HCT116 (cell line): ENCODE results near the gene CARD6. TPM values are rescaled to one million over a fixed set of nuclear protein-coding genes. Genes with fewer than 3 reads are reported as not detected.

Experiments
- ATAC-seq: fragments of 200-7000 bp; cut with Tn5 transposase; 2 replicates; pipeline ENCODE4 v1.9.1; 2020; ENCODE audit warnings: mild to moderate bottlenecking, moderate library complexity
- BruUV-seq: library from RNA; stranded (reverse); fragments of 400-500 nt; replicated peaks from 2 replicates; lab custom pipeline; 2021; lab: Mats Ljungman, UMichigan
- CTCF ChIA-PET: fragments of 300-600 bp; sonication (Branson Sonifier 250); formaldehyde crosslinking; loops from one replicate; lab custom pipeline; 2021; ENCODE audit warnings: antibody characterized with exemption; lab: Charles Lee
- POLR2A ChIA-PET: fragments of 300-600, 350-600 bp; sonication (Branson Sonifier 250); formaldehyde crosslinking; loops from one replicate; lab custom pipeline; 2021; ENCODE audit warnings: antibody characterized with exemption; lab: Charles Lee
- RAD21 ChIA-PET, 2 experiments: fragments of 300-600 bp; sonication (Branson Sonifier 250); formaldehyde crosslinking; loops; one replicate each; lab custom pipeline; 2023; ENCODE audit warnings: low total read pairs in 2 of 2; ENCODE audit not compliant: uncharacterized antibody in 2 of 2, unreplicated experiment in 2 of 2, low non-redundant PET in 1 of 2; lab: Charles Lee
- DNase-seq: peaks from one replicate; pipeline ENCODE4 v3.0.0-alpha.2; 2010; ENCODE audit warnings: low read depth, low spot score
- H2AFZ ChIP-seq: fragments of 200-600 bp; shearing (Covaris generic), sonication (generic); 2 replicates; pipeline ENCODE4 v1.6.1; 2017; ENCODE audit warnings: low read depth, mixed run types, mixed read lengths, antibody characterized with exemption, low read length; ENCODE audit not compliant: poor library complexity, severe bottlenecking
- H3K27ac ChIP-seq: 2 replicates; pipeline ENCODE4 v1.5.1; 2012; ENCODE audit warnings: low read depth, low read length
- H3K27me3 ChIP-seq: fragments of 200-600 bp; sonication (generic); 2 replicates; pipeline ENCODE4 v1.6.1; 2016; ENCODE audit warnings: mixed run types, low read length, mixed read lengths; ENCODE audit not compliant: insufficient read depth
- H3K36me3 ChIP-seq, 2 experiments: fragments of 200-500 bp in 1 of 2; fragments of 200-600 bp in 1 of 2; sonication (Bioruptor generic) in 1 of 2; sonication (generic) in 1 of 2; 2 replicates each; pipeline versions ENCODE4 v1.5.1 to v1.6.1; 2014 to 2016; ENCODE audit warnings: low read length in 2 of 2, inconsistent platforms in 1 of 2, mixed read lengths in 1 of 2, mixed run types in 1 of 2; ENCODE audit not compliant: insufficient read depth in 2 of 2, control insufficient read depth in 1 of 2
- H3K4me1 ChIP-seq, 2 experiments: fragments of 200-600 bp in 1 of 2; sonication (generic) in 1 of 2; 2 replicates each; pipeline versions ENCODE4 v1.5.1 to v1.6.1; 2012 to 2017; ENCODE audit warnings: low read length in 2 of 2, inconsistent platforms in 1 of 2, mild to moderate bottlenecking in 1 of 2, mixed read lengths in 1 of 2, mixed run types in 1 of 2, moderate library complexity in 1 of 2; ENCODE audit not compliant: insufficient read depth in 2 of 2, control insufficient read depth in 1 of 2
- H3K4me2 ChIP-seq: fragments of 200-600 bp; sonication (generic); 2 replicates; pipeline ENCODE4 v1.6.1; 2017; ENCODE audit warnings: mixed run types, low read length, mixed read lengths
- H3K4me3 ChIP-seq, 2 experiments: fragments of 200-600 bp in 1 of 2; sonication (generic) in 1 of 2; replicated peaks in 1 of 2; 2 replicates each; pipeline ENCODE4 v1.5.1; 2011 to 2016; ENCODE audit warnings: low read length in 2 of 2, control low read depth in 1 of 2, low read depth in 1 of 2, mild to moderate bottlenecking in 1 of 2, mixed read lengths in 1 of 2, mixed run types in 1 of 2
- H3K79me2 ChIP-seq: fragments of 200-600 bp; sonication (generic); 2 replicates; pipeline ENCODE4 v1.6.1; 2017; ENCODE audit warnings: mild to moderate bottlenecking, mixed run types, low read length, moderate library complexity, mixed read lengths; ENCODE audit not compliant: insufficient read depth
- H3K9ac ChIP-seq: fragments of 200-600 bp; sonication (generic); 2 replicates; pipeline ENCODE4 v1.6.1; 2016; ENCODE audit warnings: low read length, mixed read lengths
- H3K9me2 ChIP-seq: fragments of 200-600 bp; sonication (generic), shearing (Covaris generic); 2 replicates; pipeline ENCODE4 v1.6.1; 2017; ENCODE audit warnings: mixed run types, mild to moderate bottlenecking, moderate library complexity; ENCODE audit not compliant: insufficient read depth
- H3K9me3 ChIP-seq, 2 experiments: fragments of 200-500 bp in 1 of 2; fragments of 200-600 bp in 1 of 2; sonication (Bioruptor generic) in 1 of 2; sonication (generic) in 1 of 2; 2 replicates each; pipeline ENCODE4 v1.6.1; 2014 to 2017; ENCODE audit warnings: low read length in 2 of 2, mixed read lengths in 2 of 2, inconsistent platforms in 1 of 2, low read depth in 1 of 2, mild to moderate bottlenecking in 1 of 2, mixed run types in 1 of 2, moderate library complexity in 1 of 2; ENCODE audit not compliant: control insufficient read depth in 1 of 2, insufficient read depth in 1 of 2
- H4K20me1 ChIP-seq: fragments of 200-600 bp; sonication (generic), shearing (Covaris generic); 2 replicates; pipeline ENCODE4 v1.6.1; 2017; ENCODE audit warnings: mixed run types, mild to moderate bottlenecking, moderate library complexity; ENCODE audit not compliant: insufficient read depth
- ATF3 ChIP-seq: IDR thresholded peaks from 2 replicates; pipeline ENCODE4 v1.6.1; 2012
- CBX3 ChIP-seq: IDR thresholded peaks from 2 replicates; pipeline ENCODE4 v1.6.1; 2012; ENCODE audit warnings: low read depth
- CEBPB ChIP-seq: IDR thresholded peaks from 2 replicates; pipeline ENCODE4 v1.6.1; 2012; ENCODE audit warnings: low read depth
- CTCF ChIP-seq, 3 experiments: fragments of 200-600 bp in 1 of 3; sonication (generic) in 1 of 3; IDR thresholded peaks in 2 of 3; conservative IDR thresholded peaks in 1 of 3; 2 replicates each; pipeline ENCODE4 v1.5.1; 2012 to 2017; ENCODE audit warnings: low read depth in 2 of 3, low read length in 2 of 3, antibody characterized with exemption in 1 of 3, borderline replicate concordance in 1 of 3, control low read depth in 1 of 3, mild to moderate bottlenecking in 1 of 3, mixed read lengths in 1 of 3, mixed run types in 1 of 3, moderate library complexity in 1 of 3; ENCODE audit not compliant: insufficient read depth in 1 of 3
- EGR1 ChIP-seq: IDR thresholded peaks from 2 replicates; pipeline ENCODE4 v1.6.1; 2012; ENCODE audit warnings: low read depth
- FOSL1 ChIP-seq: IDR thresholded peaks from 2 replicates; pipeline ENCODE4 v1.6.1; 2012; ENCODE audit warnings: low read depth
- MAX ChIP-seq: IDR thresholded peaks from 2 replicates; pipeline ENCODE4 v1.6.1; 2012
- RAD21 ChIP-seq: IDR thresholded peaks from 2 replicates; pipeline ENCODE4 v1.6.1; 2012; ENCODE audit warnings: low read depth, mild to moderate bottlenecking
- SIN3A ChIP-seq: IDR thresholded peaks from 2 replicates; pipeline ENCODE4 v1.6.1; 2012; ENCODE audit warnings: low read depth
- SRF ChIP-seq: IDR thresholded peaks from 2 replicates; pipeline ENCODE4 v1.6.1; 2012; ENCODE audit warnings: low read depth
- TCF7L2 ChIP-seq: IDR thresholded peaks from 2 replicates; pipeline ENCODE4 v1.7.0; 2011; ENCODE audit warnings: borderline replicate concordance, inconsistent platforms; ENCODE audit not compliant: insufficient read depth, insufficient read length; ENCODE audit errors: extremely low read depth
- ZBTB33 ChIP-seq: IDR thresholded peaks from 2 replicates; pipeline ENCODE4 v1.6.1; 2011; ENCODE audit warnings: mild to moderate bottlenecking, low read length, moderate library complexity; ENCODE audit not compliant: insufficient replicate concordance; ENCODE audit errors: extremely low read depth
- ZFX ChIP-seq: fragments of 450-650 bp; IDR thresholded peaks from 2 replicates; pipeline ENCODE4 v1.6.1; 2017
- ZNF274 ChIP-seq: fragments of 200-500 bp; sonication (Bioruptor generic); IDR thresholded peaks from 2 replicates; pipeline ENCODE4 v1.6.1; 2014; ENCODE audit warnings: mild to moderate bottlenecking, low read depth, low read length, inconsistent platforms
- intact Hi-C: fragments of 100-400 bp; cut with micrococcal nuclease; formaldehyde crosslinking; loops from 2 replicates; pipeline ENCODE4 v1.10.0; 2022
- total RNA-seq: library from RNA; stranded (reverse); gene quantifications from one replicate; pipeline ENCODE4 v1.2.1, GENCODE V29; 2021; ENCODE audit not compliant: unreplicated experiment

Gene CARD6
- total RNA-seq, 1 experiment from 2014 or later: not detected

GRCh38 chr5:40801771-40802562 is 39.2 kb upstream of the CARD6 start (continued):
- TF ChIP-seq CTCF (IDR thresholded peaks at IDR 0.05 in 2 of 3, conservative IDR thresholded peaks at IDR 0.05 in 1 of 3; ENCODE audit: borderline replicate concordance in 1 of 3, insufficient read depth in 1 of 3, low read depth in 2 of 3, low read length in 2 of 3): no peak
- TF ChIP-seq CBX3: no peak
- TF ChIP-seq SIN3A: no peak
- no peak for TF ChIP-seq MAX

GRCh38 chr5:40812125-40812524 is 29.0 kb upstream of the CARD6 start:
- BruUV-seq: no TSS peak
- POLR2A ChIA-PET: no interaction called here
- intact Hi-C loops: no loop called here

More at GRCh38 chr5:40812125-40812524, 29.0 kb upstream of the CARD6 start:
- Histone ChIP-seq H3K4me3 (no peak overlapping the region), H3K36me3 (no peaks in the 10 kb centered on the region), H3K27ac (no peak overlapping the region), H3K4me2 (no peak overlapping the region), H3K4me1 (no peaks in the 10 kb centered on the region), H3K79me2 (no peaks in the 10 kb centered on the region), H3K9me2 (no peaks in the 10 kb centered on the region), H4K20me1 (no peaks in the 10 kb centered on the region), H2AFZ (no peak overlapping the region), H3K27me3 (no peaks in the 10 kb centered on the region), H3K9ac (no peak overlapping the region), H3K9me3 (no peaks in the 10 kb centered on the region)
- ATAC-seq (no peak), DNase-seq (no peak)
- RAD21 ChIA-PET: no interaction called here
- TF ChIP-seq TCF7L2: no peak
- TF ChIP-seq ZNF274: no peak
- no peak for TF ChIP-seq MAX
- TF ChIP-seq ZFX: no peak
- TF ChIP-seq CTCF (IDR thresholded peaks at IDR 0.05 in 2 of 3, conservative IDR thresholded peaks at IDR 0.05 in 1 of 3; ENCODE audit: borderline replicate concordance in 1 of 3, insufficient read depth in 1 of 3, low read depth in 2 of 3, low read length in 2 of 3): no peak
- no peak for TF ChIP-seq CEBPB
- no peak for TF ChIP-seq FOSL1
- TF ChIP-seq ATF3: no peak
- TF ChIP-seq EGR1: no peak
- TF ChIP-seq RAD21: no peak
- TF ChIP-seq SIN3A: no peak
- TF ChIP-seq ZBTB33: no peak
- no peak for TF ChIP-seq SRF
- CTCF ChIA-PET: no interaction called here
